Esophagus muscularis mucosa (tissue), 4 donors: ENCODE measurements around the gene AIF1. TPM values are rescaled to one million over a fixed set of nuclear protein-coding genes. Genes with fewer than 3 reads are reported as not detected.

ENCODE experiments used
- DNase-seq: peaks from one replicate; pipeline ENCODE4 v3.0.0-alpha.2; 2017; ENCODE audit errors: extremely low spot score
- H3K27ac ChIP-seq, 4 donors: fragments of 200-600 bp; sonication (generic); replicated peaks in 1 of 4; 1 replicate in 3 of 4; 2 replicates in 1 of 4; pipeline ENCODE4 v1.5.1; 2016 to 2019; ENCODE audit warnings: mild to moderate bottlenecking in 1 of 4
- H3K27me3 ChIP-seq, 4 donors: fragments of 200-600 bp; sonication (generic); one replicate each; pipeline versions ENCODE4 v1.5.1 to v1.6.0; 2016 to 2019
- H3K36me3 ChIP-seq, 4 donors: fragments of 200-600 bp; sonication (generic); one replicate each; pipeline ENCODE4 v1.5.1; 2016 to 2019
- H3K4me1 ChIP-seq, 4 donors: fragments of 200-600 bp; sonication (generic); one replicate each; pipeline ENCODE4 v1.5.1; 2016 to 2019
- H3K4me3 ChIP-seq, 4 donors: fragments of 200-600 bp; sonication (generic); 1 replicate in 2 of 4; 2 replicates in 2 of 4; pipeline ENCODE4 v1.5.1; 2016 to 2019; ENCODE audit warnings: mild to moderate bottlenecking in 4 of 4, moderate library complexity in 1 of 4
- H3K9me3 ChIP-seq, 4 donors: fragments of 200-600 bp; sonication (generic); 1 replicate in 3 of 4; 2 replicates in 1 of 4; pipeline ENCODE4 v1.5.1; 2016 to 2019
- CTCF ChIP-seq, 3 experiments: fragments of 200-600 bp in 2 of 3; fragments of 450-650 bp in 1 of 3; sonication (generic) in 2 of 3; IDR thresholded peaks; one replicate each; pipeline ENCODE4 v1.5.1; 2017 to 2019; ENCODE audit warnings: antibody characterized with exemption in 3 of 3, mild to moderate bottlenecking in 2 of 3, moderate library complexity in 1 of 3
- EP300 ChIP-seq: sonication (generic); formaldehyde crosslinking; IDR thresholded peaks from one replicate; pipeline ENCODE4 v1.6.1; 2017; ENCODE audit warnings: antibody characterized with exemption
- POLR2A ChIP-seq: fragments of 450-650 bp; IDR thresholded peaks from one replicate; pipeline ENCODE4 v1.6.1; 2017; ENCODE audit warnings: antibody characterized with exemption, moderate library complexity, mild to moderate bottlenecking, low read depth
- POLR2AphosphoS5 ChIP-seq, 2 donors: sonication (generic); formaldehyde crosslinking; IDR thresholded peaks; one replicate each; pipeline ENCODE4 v1.6.1; 2017; ENCODE audit warnings: antibody characterized with exemption in 2 of 2
- WGBS: methylation state at CpG from one replicate; pipeline ENCODE4 v1.1.5; 2018; 5-methylcytosine and 5-hydroxymethylcytosine counted together
- intact Hi-C: fragments of 100-400 bp; cut with DNase I; formaldehyde crosslinking; loops from one replicate; pipeline ENCODE4 v1.15.1; 2023
- total RNA-seq, 4 donors: library from RNA; depleted of rRNA; stranded (reverse); fragments of >200 nt; gene quantifications; one replicate each; pipeline versions ENCODE4 v1.1.0 to v1.2.1, GENCODE V29; 2016

AIF1 gene
- total RNA-seq, 4 donors from 2014 or later = 9.4 to 41.9 (median 14.4) TPM

DNA sequence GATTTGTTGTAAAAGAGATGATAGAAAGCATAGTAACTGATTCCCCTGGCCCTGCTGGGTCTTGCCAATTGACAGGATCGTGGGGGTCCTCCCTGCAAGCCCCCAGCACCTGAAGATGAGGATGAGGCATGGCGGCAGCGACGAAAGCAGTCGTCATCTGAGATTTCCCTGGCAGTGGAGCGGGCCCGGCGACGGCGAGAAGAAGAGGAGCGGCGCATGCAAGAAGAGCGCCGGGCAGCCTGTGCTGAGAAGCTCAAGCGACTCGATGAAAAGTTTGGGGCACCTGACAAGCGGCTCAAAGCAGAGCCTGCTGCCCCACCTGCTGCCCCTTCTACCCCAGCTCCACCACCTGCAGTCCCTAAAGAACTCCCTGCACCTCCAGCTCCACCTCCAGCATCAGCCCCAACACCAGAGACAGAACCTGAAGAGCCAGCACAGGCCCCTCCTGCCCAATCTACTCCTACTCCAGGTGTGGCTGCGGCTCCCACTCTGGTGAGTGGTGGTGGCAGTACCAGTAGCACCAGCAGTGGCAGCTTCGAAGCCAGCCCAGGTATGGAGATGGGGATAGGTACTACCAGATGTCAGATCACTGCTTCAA is 12.8 kb downstream of the AIF1 start:
- peaks cover 0 to 13% (median 4%) of the 10 kb centered on the region in 4 donors for H3K4me1 ChIP-seq
- intact Hi-C loops = no loop called here
- no peak for DNase-seq
- no peak overlapping the region for H3K4me3 ChIP-seq
- TF ChIP-seq EP300 (no peak), CTCF (IDR thresholded peaks at IDR 0.05) (no peak), POLR2AphosphoS5 (IDR thresholded peaks at IDR 0.05) (no peak), POLR2A (no peak)
- peaks cover 83 to 100% (median 98%) of the 10 kb centered on the region in 4 donors for H3K36me3 ChIP-seq
- no peaks in the 10 kb centered on the region for H3K9me3 ChIP-seq
- no peak overlapping the region for H3K27ac ChIP-seq
- 86% methylated on average over 17 of the region's 19 CpGs for WGBS
- no peaks in the 10 kb centered on the region for H3K27me3 ChIP-seq

DNA sequence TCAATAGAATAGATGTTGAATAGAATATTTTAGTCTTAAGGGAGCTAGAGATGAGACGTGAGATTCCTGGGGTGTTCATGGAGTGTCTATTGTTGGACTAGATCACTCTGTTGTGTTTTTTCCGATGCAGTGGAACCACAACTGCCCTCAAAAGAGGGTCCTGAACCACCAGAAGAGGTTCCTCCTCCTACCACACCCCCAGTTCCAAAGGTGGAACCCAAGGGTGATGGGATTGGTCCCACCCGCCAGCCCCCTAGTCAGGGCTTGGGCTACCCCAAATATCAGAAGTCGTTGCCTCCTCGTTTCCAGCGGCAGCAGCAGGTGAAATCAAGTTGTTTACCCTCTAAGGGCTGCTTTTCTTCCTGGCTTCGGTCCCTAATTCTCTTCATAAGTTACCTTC is 14.0 kb downstream of the AIF1 start:
- Histone ChIP-seq H3K4me3 (no peak overlapping the region), H3K4me1 (peaks cover 0 to 5% (median 2%) of the 10 kb centered on the region in 4 donors), H3K9me3 (no peaks in the 10 kb centered on the region), H3K36me3 (peaks cover 78 to 100% (median 100%) of the 10 kb centered on the region in 4 donors), H3K27me3 (no peaks in the 10 kb centered on the region), H3K27ac (no peak overlapping the region)
- intact Hi-C loops = no loop called here
- DNase-seq = no peak
- WGBS = 84% methylated on average over 7 of the region's 7 CpGs
- TF ChIP-seq POLR2AphosphoS5 (IDR thresholded peaks at IDR 0.05) = no peak
- TF ChIP-seq EP300 = no peak
- TF ChIP-seq CTCF (IDR thresholded peaks at IDR 0.05) = no peak
- no peak for TF ChIP-seq POLR2A

- 90% methylated on average over 25 of the region's 25 CpGs for WGBS
- no peak overlapping the region for H3K4me3 ChIP-seq
- intact Hi-C loops = no loop called here
- no peaks in the 10 kb centered on the region for H3K27me3 ChIP-seq
- peaks cover 73 to 100% (median 100%) of the 10 kb centered on the region in 4 donors for H3K36me3 ChIP-seq
- H3K9me3 ChIP-seq = no peaks in the 10 kb centered on the region
- H3K27ac ChIP-seq = no peak overlapping the region
- DNase-seq = no peak
- H3K4me1 ChIP-seq = peaks cover 0 to 5% (median 2%) of the 10 kb centered on the region in 4 donors
- TF ChIP-seq CTCF (IDR thresholded peaks at IDR 0.05) (no peak), EP300 (no peak), POLR2AphosphoS5 (IDR thresholded peaks at IDR 0.05) (no peak), POLR2A (no peak)
Measured at GRCh38 chr6:31630177-31630934, 15.3 kb downstream of the AIF1 start.

DNA sequence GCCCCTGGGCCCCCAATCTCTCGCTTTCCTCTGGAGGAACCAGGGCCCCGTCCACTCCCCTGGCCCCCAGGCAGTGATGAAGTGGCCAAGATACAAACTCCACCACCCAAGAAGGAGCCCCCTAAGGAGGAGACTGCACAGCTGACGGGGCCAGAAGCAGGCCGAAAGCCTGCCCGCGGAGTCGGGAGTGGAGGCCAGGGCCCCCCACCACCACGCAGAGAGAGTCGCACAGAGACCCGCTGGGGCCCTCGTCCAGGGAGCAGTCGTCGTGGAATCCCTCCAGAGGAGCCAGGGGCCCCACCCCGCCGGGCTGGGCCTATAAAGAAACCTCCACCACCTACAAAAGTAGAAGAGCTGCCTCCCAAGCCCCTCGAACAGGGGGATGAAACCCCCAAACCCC is 16.2 kb downstream of the AIF1 start:
- Histone ChIP-seq H3K4me1 (peaks cover 0 to 5% (median 2%) of the 10 kb centered on the region in 4 donors), H3K36me3 (peaks cover 73 to 100% (median 100%) of the 10 kb centered on the region in 4 donors), H3K9me3 (no peaks in the 10 kb centered on the region), H3K27me3 (no peaks in the 10 kb centered on the region), H3K27ac (no peak overlapping the region), H3K4me3 (no peak overlapping the region)
- intact Hi-C loops = no loop called here
- DNase-seq = no peak
- WGBS = 81% methylated on average over 16 of the region's 16 CpGs
- TF ChIP-seq CTCF (IDR thresholded peaks at IDR 0.05) (no peak), POLR2A (no peak), EP300 (no peak), POLR2AphosphoS5 (IDR thresholded peaks at IDR 0.05) (no peak)
